ENCODE results near the gene UTS2B.

- TF ChIP-seq CTCF (conservative IDR thresholded peaks at IDR 0.05; ENCODE audit: low read length) (no peak), EZH2phosphoT487 (IDR thresholded peaks at IDR 0.05; ENCODE audit: borderline replicate concordance) (no peak)
Observed at GRCh38 chr3:191227541-191227940, 102.8 kb downstream of the UTS2B start.

Measured in Loucy (cell line).